GM12878 (cell line): ENCODE measurements around the gene HPD. TPM values are rescaled to one million over a fixed set of nuclear protein-coding genes. Genes with fewer than 3 reads are reported as not detected.

Source experiments
- ASH2L ChIP-seq: fragments of 300-600, 200-600 bp; sonication (generic); IDR thresholded peaks from 2 replicates; pipeline ENCODE4 v1.6.1; 2017; ENCODE audit warnings: low read depth, mild to moderate bottlenecking, borderline replicate concordance
- HDGF ChIP-seq: fragments of 450-650 bp; IDR thresholded peaks from 2 replicates; pipeline ENCODE4 v1.6.1; 2016; ENCODE audit warnings: antibody characterized with exemption
- IKZF2 ChIP-seq, 2 experiments: fragments of 450-650 bp; IDR thresholded peaks; 2 replicates each; pipeline ENCODE4 v1.6.1; 2017; ENCODE audit warnings: mild to moderate bottlenecking in 2 of 2, moderate library complexity in 2 of 2
- NR2C1 ChIP-seq: fragments of 450-650 bp; IDR thresholded peaks from 2 replicates; pipeline ENCODE4 v1.6.1; 2017; ENCODE audit warnings: antibody characterized with exemption, mild to moderate bottlenecking, moderate library complexity
- polyA plus RNA-seq, 11 experiments: library from polyadenylated mRNA; depleted of rRNA in 4 of 11; unstranded in 6 of 11; stranded (reverse) in 5 of 11; fragments of >200 nt; fragmentation: Nextera tagmentation in 4 of 11; fragmentation: Illumina TruSeq in 1 of 11; extraction: Ambion mirVana in 4 of 11; extraction: Trizol in 1 of 11; gene quantifications; 1 replicate in 1 of 11; 2 replicates in 10 of 11; pipeline versions ENCODE4 v1.2.1 to v1.2.3, GENCODE V29; 2011 to 2016; ENCODE audit warnings: inconsistent platforms in 2 of 11, missing spikeins in 2 of 11, low read depth in 1 of 11
- total RNA-seq, 4 experiments: library from RNA; depleted of rRNA in 3 of 4; stranded (reverse); fragments of >200 nt in 3 of 4; fragmentation: Illumina TruSeq in 1 of 4; extraction: Trizol in 1 of 4; gene quantifications; 2 replicates each; pipeline versions ENCODE4 v1.2.1 to v1.2.3, GENCODE V29; 2013 to 2021
- TF ChIP-seq, protein P1 (sequence below): IDR thresholded peaks from 2 replicates; pipeline ENCODE4 v1.6.1; 2011; ENCODE audit warnings: low read depth, low read length, improper control_type of control experiment, borderline replicate concordance
- TF ChIP-seq, protein P2 (sequence below): fragments of 450-650 bp; IDR thresholded peaks from 2 replicates; pipeline ENCODE4 v1.6.1; 2016; ENCODE audit warnings: mild to moderate bottlenecking
- TF ChIP-seq, protein P3 (sequence below): fragments of 450-650 bp; IDR thresholded peaks from 2 replicates; pipeline ENCODE4 v1.6.1; 2017; ENCODE audit warnings: mild to moderate bottlenecking, moderate library complexity

The HPD gene
- total and polyA plus RNA-seq, 10 of the 15 experiments (the other 5 are each of a cell fraction or from before 2014, with no cell fraction given), result 0.04 to 0.69 (median 0.28) TPM; not detected in 7

DNA sequence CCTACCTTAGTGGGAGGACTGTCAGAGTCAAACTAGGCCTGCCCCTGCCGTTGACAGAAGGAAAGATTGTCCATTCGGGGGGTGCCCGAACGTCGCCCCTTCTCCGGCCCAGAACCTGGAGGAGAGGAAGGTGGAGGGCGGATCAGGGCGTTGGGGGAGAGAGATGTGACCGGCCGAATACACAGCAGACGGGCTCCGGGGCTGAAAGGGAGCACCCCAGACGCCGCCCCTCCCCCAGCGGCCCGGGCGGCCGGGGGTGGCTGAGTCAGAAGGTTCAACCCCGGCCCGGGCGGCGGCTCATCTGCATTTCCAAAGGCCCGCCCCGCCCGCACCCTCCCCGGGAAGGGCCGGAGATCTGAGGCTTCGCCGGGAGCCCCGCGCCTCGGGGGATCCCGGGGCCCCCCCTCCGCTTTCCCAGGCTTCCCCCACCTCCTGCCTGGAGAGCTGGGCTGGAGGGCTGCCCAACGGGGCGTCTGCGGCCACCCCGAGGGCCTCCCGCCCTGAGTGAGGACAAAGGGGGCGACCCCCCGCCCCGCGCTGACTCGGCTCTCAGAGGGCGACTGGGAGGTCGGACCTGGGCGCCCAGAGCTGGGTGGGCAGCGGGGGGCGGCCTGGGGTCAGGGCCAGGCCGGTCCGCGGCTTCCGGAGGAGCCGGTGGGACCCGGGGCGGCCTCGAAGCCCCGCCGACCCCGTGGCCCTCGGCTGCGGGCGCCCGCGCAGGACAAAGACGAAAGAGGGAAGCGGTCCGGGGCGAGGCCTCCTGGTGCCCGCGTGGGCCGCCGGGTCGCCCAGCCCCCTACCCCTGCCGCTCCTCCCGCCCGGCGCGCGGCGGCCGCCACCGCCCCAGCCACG lies 58.6 kb downstream of the HPD start (continued):
- TF ChIP-seq, protein P1, sequence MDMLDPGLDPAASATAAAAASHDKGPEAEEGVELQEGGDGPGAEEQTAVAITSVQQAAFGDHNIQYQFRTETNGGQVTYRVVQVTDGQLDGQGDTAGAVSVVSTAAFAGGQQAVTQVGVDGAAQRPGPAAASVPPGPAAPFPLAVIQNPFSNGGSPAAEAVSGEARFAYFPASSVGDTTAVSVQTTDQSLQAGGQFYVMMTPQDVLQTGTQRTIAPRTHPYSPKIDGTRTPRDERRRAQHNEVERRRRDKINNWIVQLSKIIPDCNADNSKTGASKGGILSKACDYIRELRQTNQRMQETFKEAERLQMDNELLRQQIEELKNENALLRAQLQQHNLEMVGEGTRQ, result no peak
- TF ChIP-seq IKZF2 (IDR thresholded peaks at IDR 0.05), result peak in 1 of 2 experiments; percentile 45; a peak in 2 of 4 replicates
- TF ChIP-seq, protein P2, sequence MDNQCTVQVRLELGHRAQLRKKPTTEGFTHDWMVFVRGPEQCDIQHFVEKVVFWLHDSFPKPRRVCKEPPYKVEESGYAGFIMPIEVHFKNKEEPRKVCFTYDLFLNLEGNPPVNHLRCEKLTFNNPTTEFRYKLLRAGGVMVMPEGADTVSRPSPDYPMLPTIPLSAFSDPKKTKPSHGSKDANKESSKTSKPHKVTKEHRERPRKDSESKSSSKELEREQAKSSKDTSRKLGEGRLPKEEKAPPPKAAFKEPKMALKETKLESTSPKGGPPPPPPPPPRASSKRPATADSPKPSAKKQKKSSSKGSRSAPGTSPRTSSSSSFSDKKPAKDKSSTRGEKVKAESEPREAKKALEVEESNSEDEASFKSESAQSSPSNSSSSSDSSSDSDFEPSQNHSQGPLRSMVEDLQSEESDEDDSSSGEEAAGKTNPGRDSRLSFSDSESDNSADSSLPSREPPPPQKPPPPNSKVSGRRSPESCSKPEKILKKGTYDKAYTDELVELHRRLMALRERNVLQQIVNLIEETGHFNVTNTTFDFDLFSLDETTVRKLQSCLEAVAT, result peak; percentile 64; the same call in 1 of the 2 replicates
- TF ChIP-seq NR2C1, result peak; percentile 45
- TF ChIP-seq, protein P3, sequence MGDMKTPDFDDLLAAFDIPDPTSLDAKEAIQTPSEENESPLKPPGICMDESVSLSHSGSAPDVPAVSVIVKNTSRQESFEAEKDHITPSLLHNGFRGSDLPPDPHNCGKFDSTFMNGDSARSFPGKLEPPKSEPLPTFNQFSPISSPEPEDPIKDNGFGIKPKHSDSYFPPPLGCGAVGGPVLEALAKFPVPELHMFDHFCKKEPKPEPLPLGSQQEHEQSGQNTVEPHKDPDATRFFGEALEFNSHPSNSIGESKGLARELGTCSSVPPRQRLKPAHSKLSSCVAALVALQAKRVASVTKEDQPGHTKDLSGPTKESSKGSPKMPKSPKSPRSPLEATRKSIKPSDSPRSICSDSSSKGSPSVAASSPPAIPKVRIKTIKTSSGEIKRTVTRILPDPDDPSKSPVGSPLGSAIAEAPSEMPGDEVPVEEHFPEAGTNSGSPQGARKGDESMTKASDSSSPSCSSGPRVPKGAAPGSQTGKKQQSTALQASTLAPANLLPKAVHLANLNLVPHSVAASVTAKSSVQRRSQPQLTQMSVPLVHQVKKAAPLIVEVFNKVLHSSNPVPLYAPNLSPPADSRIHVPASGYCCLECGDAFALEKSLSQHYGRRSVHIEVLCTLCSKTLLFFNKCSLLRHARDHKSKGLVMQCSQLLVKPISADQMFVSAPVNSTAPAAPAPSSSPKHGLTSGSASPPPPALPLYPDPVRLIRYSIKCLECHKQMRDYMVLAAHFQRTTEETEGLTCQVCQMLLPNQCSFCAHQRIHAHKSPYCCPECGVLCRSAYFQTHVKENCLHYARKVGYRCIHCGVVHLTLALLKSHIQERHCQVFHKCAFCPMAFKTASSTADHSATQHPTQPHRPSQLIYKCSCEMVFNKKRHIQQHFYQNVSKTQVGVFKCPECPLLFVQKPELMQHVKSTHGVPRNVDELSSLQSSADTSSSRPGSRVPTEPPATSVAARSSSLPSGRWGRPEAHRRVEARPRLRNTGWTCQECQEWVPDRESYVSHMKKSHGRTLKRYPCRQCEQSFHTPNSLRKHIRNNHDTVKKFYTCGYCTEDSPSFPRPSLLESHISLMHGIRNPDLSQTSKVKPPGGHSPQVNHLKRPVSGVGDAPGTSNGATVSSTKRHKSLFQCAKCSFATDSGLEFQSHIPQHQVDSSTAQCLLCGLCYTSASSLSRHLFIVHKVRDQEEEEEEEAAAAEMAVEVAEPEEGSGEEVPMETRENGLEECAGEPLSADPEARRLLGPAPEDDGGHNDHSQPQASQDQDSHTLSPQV, result no peak
- no peak for TF ChIP-seq ASH2L
- peak; percentile 81; the same call in 1 of the 2 replicates for TF ChIP-seq HDGF
- TF ChIP-seq, all 136 proteins: peak for 30
